Amniotic stem cell (primary cell): Measurements from ENCODE around the gene TNC.

ENCODE experiments used
- DNase-seq: peaks from one replicate; lab custom pipeline; 2025; lab: John Stamatoyannopoulos, UW

TNC gene

GRCh38 chr9:115050002-115050490 lies 67.9 kb downstream of the TNC start:
- no peak for DNase-seq

- no peak for DNase-seq
Observed at GRCh38 chr9:115046824-115047223, 71.1 kb downstream of the TNC start.

GRCh38 chr9:115046199-115046598 lies 71.8 kb downstream of the TNC start:
- DNase-seq, result no peak

- DNase-seq, result no peak
Observed at GRCh38 chr9:115043632-115044031, 74.3 kb downstream of the TNC start.

GRCh38 chr9:115042781-115043509 lies 75.0 kb downstream of the TNC start:
- DNase-seq, result no peak

- DNase-seq, result no peak
Observed at GRCh38 chr9:115039516-115040120, 78.3 kb downstream of the TNC start.

- no peak for DNase-seq
Observed at GRCh38 chr9:115038178-115038577, 79.8 kb downstream of the TNC start.

GRCh38 chr9:115036691-115037090 lies 81.3 kb downstream of the TNC start:
- DNase-seq, result no peak

- DNase-seq, result peak; percentile 39
Observed at GRCh38 chr9:115035841-115036612, 81.9 kb downstream of the TNC start.

GRCh38 chr9:115034801-115035200 lies 83.2 kb downstream of the TNC start:
- DNase-seq, result peak; percentile 73

- DNase-seq, result no peak
Observed at GRCh38 chr9:115033800-115034199, 84.2 kb downstream of the TNC start.

GRCh38 chr9:115032296-115032695 lies 85.7 kb downstream of the TNC start:
- DNase-seq, result no peak

- DNase-seq, result no peak
Observed at GRCh38 chr9:115030006-115030405, 88.0 kb downstream of the TNC start.

- DNase-seq, result no peak
Observed at GRCh38 chr9:115025721-115026120, 92.2 kb downstream of the TNC start.

- no peak for DNase-seq
Observed at GRCh38 chr9:115024925-115025535, 92.9 kb downstream of the TNC start.

GRCh38 chr9:115022760-115023434 lies 95.1 kb downstream of the TNC start:
- DNase-seq, result peak; percentile 82

GRCh38 chr9:115018547-115019435 lies 99.2 kb downstream of the TNC start:
- DNase-seq, result peak; percentile 89

- DNase-seq, result no peak
Observed at GRCh38 chr9:115016344-115016743, 101.6 kb downstream of the TNC start.

GRCh38 chr9:115015018-115015635 lies 102.8 kb downstream of the TNC start:
- DNase-seq, result peak; percentile 24

- DNase-seq, result no peak
Observed at GRCh38 chr9:115014438-115014837, 103.5 kb downstream of the TNC start.
